Activated T-helper 1 cell treated with Interleukin-2 at 50 U/mL for 16 hours (primary cell): Measurements from ENCODE around the gene STAC.

Source experiments
- DNase-seq: peaks from one replicate; pipeline ENCODE4 v3.0.0-alpha.2; 2020; ENCODE audit warnings: low read depth

The STAC gene, protein sequence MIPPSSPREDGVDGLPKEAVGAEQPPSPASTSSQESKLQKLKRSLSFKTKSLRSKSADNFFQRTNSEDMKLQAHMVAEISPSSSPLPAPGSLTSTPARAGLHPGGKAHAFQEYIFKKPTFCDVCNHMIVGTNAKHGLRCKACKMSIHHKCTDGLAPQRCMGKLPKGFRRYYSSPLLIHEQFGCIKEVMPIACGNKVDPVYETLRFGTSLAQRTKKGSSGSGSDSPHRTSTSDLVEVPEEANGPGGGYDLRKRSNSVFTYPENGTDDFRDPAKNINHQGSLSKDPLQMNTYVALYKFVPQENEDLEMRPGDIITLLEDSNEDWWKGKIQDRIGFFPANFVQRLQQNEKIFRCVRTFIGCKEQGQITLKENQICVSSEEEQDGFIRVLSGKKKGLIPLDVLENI

DNA sequence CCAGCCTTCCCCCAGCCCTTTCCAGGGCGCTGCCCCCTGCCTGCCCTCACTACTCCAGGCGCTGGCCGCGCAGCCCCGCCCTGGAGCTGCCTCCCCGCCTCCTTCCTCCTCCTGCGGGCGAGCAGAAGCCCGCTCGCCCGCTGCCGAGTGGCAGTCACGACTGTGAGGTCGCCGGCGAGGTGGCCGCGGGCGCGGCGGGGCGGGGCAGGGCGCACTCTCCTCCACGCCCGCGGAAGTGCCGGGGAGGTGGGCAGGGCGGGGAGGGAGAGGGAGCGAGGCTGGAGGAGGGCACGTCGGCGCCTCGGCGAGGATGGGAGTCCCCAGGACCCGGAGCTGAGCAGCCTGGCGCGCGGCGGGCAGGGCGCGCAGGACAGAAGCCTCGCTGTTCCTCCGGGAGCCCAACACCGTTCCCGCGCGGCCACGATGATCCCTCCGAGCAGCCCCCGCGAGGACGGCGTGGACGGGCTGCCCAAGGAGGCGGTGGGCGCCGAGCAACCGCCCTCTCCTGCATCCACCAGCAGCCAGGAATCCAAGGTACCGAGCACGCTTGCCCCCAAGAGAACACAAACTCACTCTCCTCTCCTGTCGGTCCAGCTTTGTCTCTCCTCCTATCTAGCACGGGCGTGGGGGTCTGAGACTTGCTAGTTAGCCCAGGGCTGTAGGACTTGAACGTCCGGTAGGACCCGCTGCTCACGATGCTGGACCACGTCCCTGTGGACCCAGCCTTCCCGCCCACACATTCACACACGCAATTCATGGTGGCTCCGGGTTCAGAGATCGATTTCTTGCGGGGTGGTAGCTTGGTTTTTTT is at the start of gene STAC:
TSS of gene STAC (plus strand) at position 284 of the 811 bp plus-strand sequence. CDS start at position 424, 140 bp downstream.
- no peak for DNase-seq

DNA sequence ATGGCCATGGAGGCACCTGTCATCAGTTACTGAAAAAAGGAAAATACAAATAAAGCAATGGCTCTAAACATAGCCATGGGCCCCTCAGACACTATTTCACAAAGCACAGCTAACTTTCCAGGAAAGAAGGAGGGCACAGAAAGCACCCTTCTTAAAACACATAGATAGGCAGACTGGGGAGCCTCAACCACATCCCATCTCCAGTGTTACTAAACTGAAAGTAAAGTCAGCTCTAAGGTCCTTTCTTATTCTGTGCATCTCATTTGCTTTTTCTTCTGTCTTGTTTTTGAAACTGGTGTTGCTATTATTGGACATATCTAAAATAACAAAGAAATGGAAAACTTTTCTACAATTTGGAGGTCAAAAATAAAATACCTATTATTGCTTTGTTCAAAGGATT is 48.2 kb upstream of the STAC start:
- DNase-seq, result no peak

DNA sequence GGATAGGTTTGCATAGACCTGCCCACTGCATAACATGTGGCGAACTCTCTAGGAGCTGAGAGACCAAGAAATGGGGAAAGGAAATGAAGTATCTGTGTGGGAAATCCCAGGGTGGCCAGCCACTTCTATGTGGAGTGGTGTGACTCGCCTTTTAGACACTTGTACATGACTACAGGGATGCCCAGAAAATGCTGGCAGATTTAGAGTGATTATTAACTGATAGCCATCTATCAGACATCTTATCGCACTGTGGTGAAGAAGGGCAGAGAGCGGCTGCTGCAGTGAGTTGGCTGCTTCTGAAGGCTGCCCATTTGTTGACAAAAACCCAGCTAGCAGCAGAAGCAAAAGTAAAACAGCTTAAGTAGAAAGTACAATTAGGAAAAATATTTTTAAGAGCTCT is 18.1 kb upstream of the STAC start:
- no peak for DNase-seq

DNA sequence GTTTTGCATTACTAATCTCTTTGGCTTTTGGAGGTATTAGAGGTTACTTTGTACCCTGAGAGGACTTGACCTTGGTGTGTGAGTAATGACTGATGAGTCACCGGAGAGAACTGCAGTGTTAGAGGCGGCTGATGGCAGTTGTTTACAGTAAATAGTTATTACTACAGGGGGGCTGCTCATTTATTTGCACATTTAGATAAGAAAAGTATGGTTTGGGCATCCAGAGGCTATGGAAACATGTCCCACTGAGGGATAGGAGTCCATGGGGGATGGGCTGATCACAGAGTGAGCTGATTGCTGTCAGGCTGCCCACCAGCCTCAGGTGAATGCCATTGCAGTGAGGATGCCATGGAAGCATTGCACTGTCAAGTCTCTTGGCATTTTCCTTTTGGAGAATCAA is 17.3 kb upstream of the STAC start:
- no peak for DNase-seq

DNA sequence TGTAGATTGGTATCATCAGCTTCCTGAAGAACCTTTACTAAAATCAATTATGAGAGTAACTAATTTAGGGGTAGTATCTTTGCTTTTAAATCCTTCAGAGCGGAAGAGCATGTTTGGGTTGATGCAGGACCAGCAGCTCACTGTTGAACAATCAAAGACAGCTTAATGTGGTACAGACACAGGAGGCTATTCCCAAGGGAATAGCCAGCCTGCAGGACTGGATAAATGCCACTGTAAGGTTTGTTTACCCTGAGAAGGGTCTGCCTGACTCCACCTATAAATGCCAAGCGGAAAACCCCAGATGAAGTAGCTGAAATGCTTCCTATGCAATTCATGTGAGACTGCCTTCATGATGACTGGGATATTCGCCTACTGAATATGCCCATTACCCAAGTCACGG is 16.0 kb upstream of the STAC start:
- DNase-seq, result no peak

DNA sequence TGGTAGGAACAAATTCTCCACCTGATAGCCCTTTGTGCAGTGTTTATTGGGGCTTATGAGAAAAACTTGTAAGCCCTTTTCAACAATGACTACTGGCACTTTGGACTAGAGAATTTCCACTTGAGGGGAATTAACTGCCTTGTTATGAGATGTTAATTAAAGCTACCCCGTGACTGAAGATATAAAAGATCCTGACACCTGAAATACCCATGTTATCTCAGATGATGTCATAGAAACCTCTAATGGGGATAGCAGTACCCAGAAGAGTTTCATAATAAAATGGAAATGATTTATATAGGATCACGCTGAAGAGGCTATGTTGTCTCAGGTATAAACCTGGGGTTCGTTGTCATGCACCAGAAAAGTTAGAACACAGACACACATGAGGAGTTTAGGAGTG is 14.5 kb upstream of the STAC start:
- DNase-seq, result no peak

DNA sequence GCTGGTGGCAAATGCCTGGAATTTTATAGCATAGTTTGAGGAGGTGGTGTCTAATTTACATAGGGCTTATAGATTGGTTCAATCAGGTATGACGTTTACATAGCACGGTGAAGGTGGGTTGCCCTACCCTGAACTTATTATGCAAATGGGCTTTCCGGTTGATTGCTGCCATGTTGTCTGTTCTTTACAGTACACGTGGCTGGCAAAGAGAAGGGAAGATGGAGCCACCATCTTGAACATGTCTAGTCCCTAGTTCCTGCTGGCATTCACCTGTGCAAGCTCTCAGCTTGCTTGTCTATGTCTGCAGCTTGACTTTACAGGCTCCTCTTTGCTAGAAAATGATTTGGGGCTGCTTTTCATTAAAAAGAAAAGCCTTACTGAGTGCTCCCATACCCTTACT is 14.0 kb upstream of the STAC start:
- no peak for DNase-seq

DNA sequence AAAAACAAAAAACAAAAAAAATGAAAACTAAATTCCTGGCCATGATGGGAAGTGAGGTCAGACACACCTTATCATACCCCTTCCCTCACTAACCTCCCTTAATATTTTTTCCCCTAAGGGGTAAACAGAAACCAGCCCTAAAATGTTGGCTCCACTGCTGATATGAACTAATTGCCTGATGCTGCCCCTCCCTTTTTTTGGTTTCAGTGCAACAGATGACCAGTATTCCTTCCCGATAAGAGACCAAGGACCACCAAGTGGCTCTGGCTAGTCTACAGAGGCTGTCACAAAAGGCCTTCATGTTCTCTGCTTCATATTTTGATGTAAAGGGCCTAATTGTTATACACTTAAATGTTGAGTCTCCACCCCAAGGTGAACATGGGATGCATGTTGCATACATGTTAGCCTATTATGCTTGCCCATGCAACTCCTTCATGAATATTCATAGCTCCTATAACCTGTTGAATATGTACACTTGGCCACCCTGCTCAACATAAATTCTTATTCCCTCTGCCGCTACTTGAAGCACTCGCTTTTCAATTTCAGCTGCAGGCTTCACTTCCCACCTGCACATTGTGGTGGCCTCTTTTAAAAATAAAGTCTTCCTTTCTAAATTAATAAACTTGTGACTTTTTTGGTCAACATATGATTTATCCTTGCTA is 12.3 kb upstream of the STAC start:
- no peak for DNase-seq

DNA sequence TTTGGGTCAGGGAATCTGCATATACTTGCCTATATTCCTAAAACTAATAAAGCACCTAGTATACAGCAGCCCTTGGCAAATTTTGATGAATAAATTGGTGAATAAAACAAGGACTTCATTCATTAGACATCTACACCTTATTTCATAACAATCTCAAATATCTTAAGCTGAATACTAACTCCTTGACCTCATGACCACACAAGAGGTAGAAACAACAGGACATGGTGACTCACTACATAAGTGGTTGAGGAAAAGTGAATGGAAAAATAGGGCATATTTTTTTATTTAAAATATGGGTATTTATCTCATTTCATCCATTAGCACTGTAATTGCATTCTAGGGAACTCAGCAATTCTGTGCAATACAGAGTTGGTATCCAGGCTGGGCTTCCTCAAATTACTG is 7.8 kb upstream of the STAC start:
- DNase-seq, result no peak

DNA sequence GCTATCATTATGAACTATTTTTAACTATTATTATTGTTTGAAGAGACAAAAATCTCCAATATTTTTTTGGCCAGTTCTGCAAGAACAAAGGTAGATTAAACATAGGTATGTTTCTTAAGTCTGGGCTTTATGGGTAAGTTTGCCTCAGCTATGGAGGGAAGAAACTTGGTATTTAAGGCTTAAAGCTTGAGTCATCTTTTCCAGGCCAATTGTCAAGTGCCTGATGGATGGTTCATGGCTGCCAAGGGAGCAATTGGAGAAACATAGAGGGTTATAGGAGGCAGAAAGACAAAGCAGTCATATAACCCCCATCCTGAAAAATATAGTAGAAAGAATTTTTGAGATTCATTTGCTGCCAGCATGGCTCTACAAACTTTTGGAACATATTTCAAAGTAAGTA is 7.2 kb upstream of the STAC start:
- no peak for DNase-seq

DNA sequence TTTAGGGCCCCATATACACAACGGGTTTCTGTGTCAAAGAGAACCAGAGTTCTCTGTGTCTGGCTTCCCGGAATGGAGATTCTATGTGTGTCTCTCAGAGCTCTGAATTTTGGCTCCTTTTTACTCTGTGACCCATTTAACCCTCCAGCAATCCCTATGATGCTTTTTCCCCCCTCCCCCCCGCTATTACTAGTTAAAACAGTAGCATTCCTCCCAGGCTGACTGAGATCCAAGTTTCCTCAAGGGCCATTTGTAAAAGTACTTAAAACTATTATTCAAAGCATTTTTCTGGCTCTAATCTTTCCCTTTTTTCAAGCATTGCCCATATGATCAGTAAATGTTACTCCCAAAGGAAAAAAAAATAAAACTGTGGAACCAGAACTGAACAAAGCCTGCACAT is 6.6 kb upstream of the STAC start:
- no peak for DNase-seq

DNA sequence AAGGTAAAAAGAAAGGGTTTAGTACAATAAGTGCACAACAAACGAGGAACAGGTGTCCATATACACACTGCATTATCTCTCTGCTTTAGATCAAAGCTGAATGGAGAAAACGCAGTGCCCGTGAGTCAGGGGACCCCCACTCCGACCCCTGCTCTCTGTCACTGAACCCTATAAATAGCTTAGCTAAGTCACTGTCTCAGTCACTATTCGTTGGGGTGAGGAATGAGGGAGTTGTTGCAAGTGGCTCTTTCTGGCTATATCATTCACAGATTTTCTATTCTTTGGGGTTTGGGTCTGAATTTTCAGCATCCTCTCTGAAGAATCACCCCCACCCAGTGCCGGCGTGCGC is 458 bp upstream of the STAC start:
- DNase-seq, result no peak

DNA sequence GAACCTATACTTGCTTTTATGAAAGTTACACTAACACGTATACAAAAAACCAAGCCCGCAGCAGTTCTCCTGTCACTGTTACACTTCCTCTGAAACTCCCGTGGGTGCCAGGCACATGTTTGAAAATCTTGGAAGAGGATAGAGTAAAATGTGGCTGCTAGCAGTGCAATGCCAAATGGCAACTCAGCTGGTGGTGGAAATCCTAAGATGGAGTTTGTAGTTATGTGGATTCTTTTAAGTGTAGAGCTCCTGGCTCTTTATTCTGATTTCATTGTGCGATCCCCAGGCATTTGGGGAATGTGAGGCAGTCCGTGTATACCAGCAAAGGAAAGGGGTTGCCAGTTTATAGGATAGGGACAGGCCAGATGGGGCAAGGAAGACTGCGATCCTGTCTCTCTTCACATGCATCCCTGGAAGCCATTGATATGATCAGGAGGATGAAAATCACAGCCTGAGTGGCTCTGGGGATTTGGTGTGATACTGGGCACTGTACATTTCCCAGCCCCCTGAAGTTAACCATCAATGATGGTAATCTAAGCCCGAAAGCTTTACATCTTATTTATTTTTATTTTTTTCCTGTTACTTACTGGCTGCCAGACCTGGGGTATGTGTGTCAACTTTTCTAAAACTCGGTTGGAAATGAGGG is 1.1 kb downstream of the STAC start:
- no peak for DNase-seq

DNA sequence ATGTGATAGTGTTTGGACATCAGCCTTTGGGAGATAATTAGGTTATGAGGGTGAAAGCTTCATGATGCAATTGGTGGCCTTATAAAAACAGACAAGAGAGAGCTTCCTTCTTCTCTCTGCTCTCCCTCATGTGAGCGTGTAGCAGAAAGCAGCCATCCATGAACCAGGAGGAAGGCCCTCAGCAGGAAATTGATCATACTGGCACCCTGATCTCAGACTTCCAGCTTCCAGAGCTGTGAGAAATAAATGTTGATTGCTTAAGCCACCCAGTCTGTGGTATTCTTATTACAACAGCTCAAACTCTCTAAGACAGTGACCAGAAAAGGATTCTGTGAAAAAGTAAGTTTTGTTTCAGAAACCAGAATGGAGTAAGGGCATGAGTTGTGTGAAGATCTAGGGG is 13.3 kb downstream of the STAC start:
- no peak for DNase-seq

DNA sequence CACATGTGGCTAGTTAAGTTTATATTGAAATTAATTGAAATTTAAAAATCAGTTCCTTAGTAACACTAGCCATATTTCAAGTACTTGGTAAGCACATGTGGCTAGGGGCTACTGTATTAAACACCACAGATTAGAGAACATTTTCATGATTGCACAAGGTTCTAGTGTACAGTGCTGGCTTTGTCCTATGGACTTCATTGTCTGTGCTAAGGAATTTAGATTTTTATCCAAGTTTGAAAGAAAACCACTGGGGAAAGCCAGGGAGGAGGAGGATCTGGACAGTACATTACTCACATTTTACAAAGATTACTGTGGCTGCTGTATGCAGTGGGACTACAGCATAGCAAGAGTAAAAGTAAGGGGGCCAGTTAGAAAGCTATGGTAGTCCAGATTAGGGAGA is 13.9 kb downstream of the STAC start:
- DNase-seq, result no peak

DNA sequence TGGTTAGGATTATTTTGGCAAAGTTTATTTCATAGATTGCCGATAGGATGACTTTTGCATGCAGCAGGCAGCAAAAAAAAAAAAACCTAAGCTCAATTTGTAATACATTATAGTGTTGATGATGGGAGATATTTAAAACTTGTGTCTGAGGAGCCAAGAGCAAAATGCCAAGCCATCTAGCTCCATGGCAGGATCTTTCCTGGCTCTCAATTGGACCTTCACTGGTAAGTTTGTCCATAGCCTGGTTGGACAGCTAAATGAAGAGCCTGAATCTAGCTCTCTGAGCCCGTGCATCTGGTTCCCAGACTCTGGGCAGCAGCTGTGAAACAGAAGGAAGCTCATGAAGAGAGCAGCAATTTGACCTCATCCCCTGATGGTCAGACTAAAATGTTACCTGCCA is 17.5 kb downstream of the STAC start:
- no peak for DNase-seq

DNA sequence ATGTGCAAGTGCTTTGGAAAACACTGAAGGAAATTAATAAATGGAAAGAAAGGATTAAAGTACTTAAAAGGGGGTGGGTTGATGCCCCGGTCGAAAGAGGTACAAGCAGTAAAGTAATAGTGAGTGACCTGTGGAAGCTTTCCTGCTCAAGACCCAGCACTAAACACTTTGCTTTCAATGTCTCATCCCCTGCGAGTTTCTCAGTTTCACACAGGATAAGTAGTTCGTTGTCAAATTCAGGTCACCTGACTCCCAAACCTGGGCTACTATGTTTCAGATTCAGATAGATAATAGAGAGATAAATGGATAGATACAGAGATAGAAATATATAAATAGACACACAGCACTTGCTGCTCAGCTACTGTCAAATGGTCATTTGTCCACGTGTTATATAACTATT is 19.6 kb downstream of the STAC start:
- no peak for DNase-seq

DNA sequence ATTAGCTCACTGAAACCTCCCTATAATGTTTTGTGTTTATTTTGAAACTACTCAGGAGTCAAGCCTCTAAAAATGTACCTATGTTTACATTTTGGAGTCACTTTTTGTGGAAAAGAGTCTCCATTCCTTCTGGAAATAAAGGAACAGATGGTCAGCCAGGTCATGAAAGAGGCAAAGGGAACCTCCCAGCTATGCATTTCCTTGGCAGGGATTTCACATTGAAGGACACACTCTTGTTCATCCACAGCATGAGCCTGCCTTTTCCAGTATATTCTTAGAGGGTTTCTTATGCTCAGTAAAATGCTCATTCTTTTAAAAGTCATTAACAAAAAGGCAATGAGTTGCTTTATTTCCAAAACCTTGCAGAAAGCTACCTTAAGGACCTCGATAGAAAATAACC is 20.8 kb downstream of the STAC start:
- DNase-seq, result no peak

DNA sequence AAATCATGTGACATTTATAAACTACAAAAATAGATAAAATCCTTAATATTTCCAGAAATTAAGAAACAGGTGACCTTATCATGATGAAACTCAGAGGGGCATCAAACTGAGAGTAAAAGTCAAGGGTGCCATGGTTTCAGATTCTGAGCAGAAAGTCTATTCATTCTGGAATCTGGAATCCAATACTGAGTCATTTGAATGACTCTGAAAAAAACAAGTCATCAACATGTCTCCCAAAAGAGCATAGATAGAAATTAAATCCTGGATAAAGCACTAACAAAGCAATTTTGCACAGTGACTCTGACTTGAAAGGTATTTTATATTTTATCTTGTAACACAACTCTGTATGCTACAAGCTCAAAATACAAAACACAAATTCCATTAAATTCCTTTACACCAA is 23.4 kb downstream of the STAC start:
- no peak for DNase-seq

DNA sequence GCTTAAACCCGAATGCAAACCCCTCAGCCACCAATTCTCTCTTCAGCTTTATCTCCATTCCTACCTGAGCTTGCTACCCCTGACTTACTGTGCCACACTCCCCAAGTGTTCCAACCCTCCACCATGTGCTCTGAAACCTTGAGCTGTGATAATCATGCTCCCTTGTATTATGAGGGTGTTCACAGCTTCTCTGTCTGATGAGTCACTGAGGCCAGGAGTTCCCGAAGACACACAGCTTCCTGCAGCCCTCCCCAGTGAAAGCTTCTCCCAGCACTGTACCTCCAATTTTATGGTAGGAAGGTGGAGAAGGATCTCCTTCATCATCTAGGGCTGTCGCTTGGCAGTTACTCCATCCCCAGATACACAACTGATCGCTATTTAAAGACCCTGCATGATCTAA is 24.9 kb downstream of the STAC start:
- no peak for DNase-seq

DNA sequence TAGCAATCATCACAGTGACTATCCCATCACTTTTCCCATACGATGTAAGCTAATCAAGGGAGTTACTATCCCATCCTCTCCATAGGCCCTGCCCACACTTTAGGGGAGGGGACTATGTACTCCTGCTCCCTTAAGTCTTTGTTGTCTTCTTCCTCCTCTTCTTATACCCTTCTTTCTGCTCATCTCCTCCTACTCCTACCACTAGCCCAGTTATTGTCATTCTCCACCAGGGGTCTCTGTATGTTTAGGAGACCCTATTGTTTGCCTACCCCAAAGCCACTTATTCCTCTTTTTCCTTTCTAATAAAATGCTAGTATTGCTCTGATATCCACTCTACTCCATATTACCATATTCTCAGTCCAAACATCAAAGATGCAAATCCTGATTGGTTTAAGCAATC is 27.8 kb downstream of the STAC start:
- no peak for DNase-seq

DNA sequence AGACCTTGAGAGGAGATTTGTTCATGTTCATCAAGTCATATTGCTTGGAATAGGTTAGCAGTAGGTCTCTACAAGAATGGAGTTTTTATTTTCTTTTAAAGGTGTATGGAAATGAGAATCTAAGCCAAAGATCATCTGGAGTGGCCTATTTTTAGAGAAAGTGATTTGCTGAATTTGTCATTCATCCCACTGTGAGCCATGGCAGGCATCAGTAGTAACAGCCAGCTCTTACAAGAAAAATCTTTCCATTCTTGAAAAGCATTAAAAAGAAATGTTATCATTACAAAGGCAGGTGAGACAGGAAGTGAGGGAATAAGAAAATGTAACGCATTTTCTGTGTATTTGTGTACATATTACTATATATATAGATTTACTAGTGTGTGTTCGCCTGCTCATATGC is 29.6 kb downstream of the STAC start:
- DNase-seq, result no peak

DNA sequence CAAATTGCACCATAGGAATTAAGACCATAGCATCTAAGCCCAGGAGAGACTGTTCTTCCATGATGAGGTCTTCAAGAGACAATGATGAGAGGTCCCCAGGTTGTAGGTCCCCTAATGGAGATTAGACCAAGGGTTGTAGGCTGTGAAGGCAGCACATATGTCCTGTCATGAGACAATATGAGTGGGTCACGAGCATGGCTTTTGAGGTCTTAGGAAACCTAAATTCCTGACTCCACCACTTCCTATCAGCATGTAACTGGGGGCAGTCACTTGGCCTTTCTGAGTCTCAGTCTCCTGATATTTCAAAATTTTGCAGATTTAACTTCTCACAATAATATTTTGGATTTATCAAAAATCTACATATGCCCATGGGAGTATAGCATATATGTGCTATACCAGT is 31.3 kb downstream of the STAC start:
- no peak for DNase-seq
